H1 (cell line): Measurements from ENCODE around the gene C16orf90.

Experiments
- BRCA1 ChIP-seq: IDR thresholded peaks from 2 replicates; pipeline ENCODE4 v1.6.1; 2012; ENCODE audit warnings: low read depth, low read length, improper control_type of control experiment
- CHD2 ChIP-seq: IDR thresholded peaks from 2 replicates; pipeline ENCODE4 v1.6.1; 2012; ENCODE audit warnings: low read length, improper control_type of control experiment
- EP300 ChIP-seq, 2 experiments: IDR thresholded peaks; 1 replicate in 1 of 2; 2 replicates in 1 of 2; pipeline ENCODE4 v1.6.1; 2011 to 2012; ENCODE audit warnings: low read depth in 2 of 2, low read length in 2 of 2, mild to moderate bottlenecking in 2 of 2, borderline replicate concordance in 1 of 2, inconsistent platforms in 1 of 2, moderate library complexity in 1 of 2
- EZH2 ChIP-seq: fragments of 200-600 bp; sonication (generic); IDR thresholded peaks from 2 replicates; pipeline ENCODE4 v1.7.1; 2012; ENCODE audit warnings: low read depth, mild to moderate bottlenecking, moderate library complexity, low read length, inconsistent platforms; ENCODE audit not compliant: severe bottlenecking
- GABPA ChIP-seq: IDR thresholded peaks from 2 replicates; pipeline ENCODE4 v1.6.1; 2011; ENCODE audit warnings: mild to moderate bottlenecking, low read length, moderate library complexity, borderline replicate concordance; ENCODE audit not compliant: insufficient read depth
- KDM1A ChIP-seq: fragments of 200-600, 300-600 bp; sonication (generic); IDR thresholded peaks from 2 replicates; pipeline ENCODE4 v1.7.1; 2016; ENCODE audit warnings: mild to moderate bottlenecking, low read length, borderline replicate concordance
- POLR2A ChIP-seq, 2 experiments: IDR thresholded peaks; 1 replicate in 1 of 2; 2 replicates in 1 of 2; pipeline ENCODE4 v1.6.1; 2011; ENCODE audit warnings: low read depth in 2 of 2, low read length in 2 of 2, mild to moderate bottlenecking in 2 of 2; ENCODE audit errors: control extremely low read depth in 1 of 2
- POLR2AphosphoS5 ChIP-seq: IDR thresholded peaks from 2 replicates; pipeline ENCODE4 v1.6.1; 2011; ENCODE audit warnings: low read depth, low read length
- SP4 ChIP-seq: IDR thresholded peaks from 2 replicates; pipeline ENCODE4 v1.6.1; 2012; ENCODE audit warnings: low read length, inconsistent platforms
- YY1 ChIP-seq: IDR thresholded peaks from 2 replicates; pipeline ENCODE4 v1.6.1; 2011; ENCODE audit warnings: low read depth, mild to moderate bottlenecking, low read length
- TF ChIP-seq, protein P1 (sequence below), 3 experiments: IDR thresholded peaks; 1 replicate in 2 of 3; 2 replicates in 1 of 3; pipeline versions ENCODE4 v1.5.1 to v1.6.1; 2011; ENCODE audit warnings: low read length in 3 of 3, mild to moderate bottlenecking in 3 of 3, inconsistent platforms in 2 of 3, low read depth in 1 of 3, moderate library complexity in 1 of 3; ENCODE audit not compliant: insufficient read depth in 1 of 3; ENCODE audit errors: control extremely low read depth in 1 of 3
- TF ChIP-seq, protein P2 (sequence below): IDR thresholded peaks from 2 replicates; pipeline ENCODE4 v1.6.1; 2012; ENCODE audit warnings: low read length, inconsistent platforms
- TF ChIP-seq, protein P3 (sequence below): IDR thresholded peaks from 2 replicates; pipeline ENCODE4 v1.6.1; 2012; ENCODE audit warnings: inconsistent platforms
- TF ChIP-seq, protein P4 (sequence below): IDR thresholded peaks from 2 replicates; pipeline ENCODE4 v1.6.1; 2012; ENCODE audit warnings: inconsistent platforms

DNA sequence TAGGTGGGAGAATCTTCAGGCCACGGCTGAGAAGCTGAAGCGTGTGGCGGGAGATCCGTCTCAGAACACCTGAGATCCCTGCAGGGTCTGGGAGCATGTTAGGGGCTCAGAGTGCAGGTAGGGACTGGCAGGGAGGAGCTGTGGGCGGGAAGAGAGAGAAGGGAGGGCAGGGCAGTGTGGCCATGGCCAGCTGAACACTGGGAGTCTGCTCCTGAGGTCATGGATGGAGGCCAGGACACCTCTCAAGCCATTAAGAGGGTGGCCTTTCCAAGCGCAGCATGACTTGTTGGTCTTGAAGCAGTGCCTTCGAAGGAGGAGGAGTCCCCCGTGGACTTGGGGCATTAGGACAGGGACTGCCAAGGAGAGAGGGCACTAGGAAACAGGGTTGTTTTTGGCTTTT lies 28.1 kb downstream of the C16orf90 start:
- TF ChIP-seq POLR2A (IDR thresholded peaks at IDR 0.05; ENCODE audit: control extremely low read depth in 1 of 2, low read depth in 2 of 2, low read length in 2 of 2) (no peak), YY1 (no peak), GABPA (no peak), EP300 (IDR thresholded peaks at IDR 0.05; ENCODE audit: borderline replicate concordance in 1 of 2, low read depth in 2 of 2, low read length in 2 of 2) (no peak), BRCA1 (no peak), CHD2 (no peak), EZH2 (no peak), KDM1A (no peak), POLR2AphosphoS5 (no peak), SP4 (no peak)
- TF ChIP-seq, protein P1, sequence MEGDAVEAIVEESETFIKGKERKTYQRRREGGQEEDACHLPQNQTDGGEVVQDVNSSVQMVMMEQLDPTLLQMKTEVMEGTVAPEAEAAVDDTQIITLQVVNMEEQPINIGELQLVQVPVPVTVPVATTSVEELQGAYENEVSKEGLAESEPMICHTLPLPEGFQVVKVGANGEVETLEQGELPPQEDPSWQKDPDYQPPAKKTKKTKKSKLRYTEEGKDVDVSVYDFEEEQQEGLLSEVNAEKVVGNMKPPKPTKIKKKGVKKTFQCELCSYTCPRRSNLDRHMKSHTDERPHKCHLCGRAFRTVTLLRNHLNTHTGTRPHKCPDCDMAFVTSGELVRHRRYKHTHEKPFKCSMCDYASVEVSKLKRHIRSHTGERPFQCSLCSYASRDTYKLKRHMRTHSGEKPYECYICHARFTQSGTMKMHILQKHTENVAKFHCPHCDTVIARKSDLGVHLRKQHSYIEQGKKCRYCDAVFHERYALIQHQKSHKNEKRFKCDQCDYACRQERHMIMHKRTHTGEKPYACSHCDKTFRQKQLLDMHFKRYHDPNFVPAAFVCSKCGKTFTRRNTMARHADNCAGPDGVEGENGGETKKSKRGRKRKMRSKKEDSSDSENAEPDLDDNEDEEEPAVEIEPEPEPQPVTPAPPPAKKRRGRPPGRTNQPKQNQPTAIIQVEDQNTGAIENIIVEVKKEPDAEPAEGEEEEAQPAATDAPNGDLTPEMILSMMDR (IDR thresholded peaks at IDR 0.05; ENCODE audit: control extremely low read depth in 1 of 3, insufficient read depth in 1 of 3, low read depth in 1 of 3, low read length in 3 of 3): no peak
- TF ChIP-seq, protein P2, sequence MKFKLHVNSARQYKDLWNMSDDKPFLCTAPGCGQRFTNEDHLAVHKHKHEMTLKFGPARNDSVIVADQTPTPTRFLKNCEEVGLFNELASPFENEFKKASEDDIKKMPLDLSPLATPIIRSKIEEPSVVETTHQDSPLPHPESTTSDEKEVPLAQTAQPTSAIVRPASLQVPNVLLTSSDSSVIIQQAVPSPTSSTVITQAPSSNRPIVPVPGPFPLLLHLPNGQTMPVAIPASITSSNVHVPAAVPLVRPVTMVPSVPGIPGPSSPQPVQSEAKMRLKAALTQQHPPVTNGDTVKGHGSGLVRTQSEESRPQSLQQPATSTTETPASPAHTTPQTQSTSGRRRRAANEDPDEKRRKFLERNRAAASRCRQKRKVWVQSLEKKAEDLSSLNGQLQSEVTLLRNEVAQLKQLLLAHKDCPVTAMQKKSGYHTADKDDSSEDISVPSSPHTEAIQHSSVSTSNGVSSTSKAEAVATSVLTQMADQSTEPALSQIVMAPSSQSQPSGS: no peak
- TF ChIP-seq, protein P3, sequence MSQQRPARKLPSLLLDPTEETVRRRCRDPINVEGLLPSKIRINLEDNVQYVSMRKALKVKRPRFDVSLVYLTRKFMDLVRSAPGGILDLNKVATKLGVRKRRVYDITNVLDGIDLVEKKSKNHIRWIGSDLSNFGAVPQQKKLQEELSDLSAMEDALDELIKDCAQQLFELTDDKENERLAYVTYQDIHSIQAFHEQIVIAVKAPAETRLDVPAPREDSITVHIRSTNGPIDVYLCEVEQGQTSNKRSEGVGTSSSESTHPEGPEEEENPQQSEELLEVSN: no peak
- TF ChIP-seq, protein P4, sequence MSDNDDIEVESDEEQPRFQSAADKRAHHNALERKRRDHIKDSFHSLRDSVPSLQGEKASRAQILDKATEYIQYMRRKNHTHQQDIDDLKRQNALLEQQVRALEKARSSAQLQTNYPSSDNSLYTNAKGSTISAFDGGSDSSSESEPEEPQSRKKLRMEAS: no peak
